ENCODE results near the gene COMT.

GRCh38 chr22:19932367-19933206 is 9.0 kb upstream of the COMT start:
- TF ChIP-seq CTCF (IDR thresholded peaks at IDR 0.05 in 8 of 11, conservative IDR thresholded peaks at IDR 0.05 in 3 of 11) (no peak), POLR2A (IDR thresholded peaks at IDR 0.05) (no peak), POLR2AphosphoS5 (IDR thresholded peaks at IDR 0.05) (peak in 2 of 3 donors; percentile 35 to 57)
